ENCODE data around the gene GOLGA5. TPM values are rescaled to one million over a fixed set of nuclear protein-coding genes. Genes with fewer than 3 reads are reported as not detected.

The GOLGA5 gene
- polyA plus RNA-seq, 3 donors from 2014 or later, result 6.8 to 19.7 (median 13.9) TPM

DNA sequence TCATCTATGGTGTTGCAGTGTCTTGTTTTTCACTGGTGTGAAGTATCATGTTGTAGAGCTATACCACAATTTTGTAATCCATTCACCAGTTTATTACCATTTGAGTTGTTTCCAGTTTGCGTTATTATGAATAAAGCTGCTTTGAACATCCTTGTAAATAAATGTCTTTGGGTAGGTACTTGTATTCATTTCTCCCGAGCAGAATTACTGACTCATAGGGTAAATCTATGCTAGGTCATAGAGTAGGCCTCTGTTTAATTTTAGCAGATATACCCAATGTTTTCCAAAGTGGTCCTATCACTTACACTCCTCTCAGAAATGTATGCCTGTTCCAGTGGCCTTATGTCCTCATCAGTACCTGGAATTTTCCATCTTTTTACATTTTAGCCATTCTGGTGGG, 6.6 kb upstream of the GOLGA5 start:
- H3K4me1 Mint-ChIP-seq, result no peaks in the 10 kb centered on the region
- DNase-seq, result no peak
- H3K4me3 Mint-ChIP-seq, result no peak overlapping the region
- peaks cover 2 to 9% (median 4%) of the 10 kb centered on the region in 3 donors for H3K27me3 Mint-ChIP-seq (ENCODE audit: low read depth in 3 of 3)
- H3K27ac Mint-ChIP-seq, result no peak overlapping the region
- H3K36me3 Mint-ChIP-seq, result peaks cover 5 to 8% (median 7%) of the 10 kb centered on the region in 3 donors
- H3K9me3 Mint-ChIP-seq, result peaks cover 5 to 22% (median 19%) of the 10 kb centered on the region in 6 donors

DNA sequence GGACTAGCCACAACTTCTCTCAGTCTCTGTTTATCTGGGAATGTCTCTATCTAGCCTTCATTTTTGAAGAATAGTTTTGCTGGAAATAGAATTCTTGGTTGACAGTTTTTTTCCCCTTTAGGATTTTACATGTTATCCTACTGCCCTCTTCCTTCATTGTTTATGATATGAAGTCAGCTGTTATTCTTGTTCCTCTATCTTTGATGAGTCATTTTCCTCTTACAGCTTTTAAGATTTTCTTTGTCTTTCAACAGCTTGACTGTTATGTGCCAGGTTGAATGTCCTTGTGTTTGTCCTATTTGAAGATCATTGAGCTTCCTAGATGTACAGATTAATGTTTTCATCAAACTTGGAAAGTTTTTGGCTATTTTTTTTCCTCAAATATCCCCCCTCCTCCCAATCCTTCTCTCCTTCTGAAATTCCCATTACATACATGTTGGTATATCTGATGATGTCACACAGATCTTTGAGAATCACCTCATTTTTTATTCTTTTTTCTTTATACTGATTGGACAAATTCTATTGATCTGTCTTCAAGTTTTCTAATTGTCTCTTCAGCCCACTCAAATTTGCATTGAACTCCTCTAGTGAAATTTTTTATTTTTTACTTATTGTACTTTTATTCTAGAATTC, 4.5 kb upstream of the GOLGA5 start:
- H3K4me3 Mint-ChIP-seq, result no peak overlapping the region
- DNase-seq, result no peak
- no peak overlapping the region for H3K27ac Mint-ChIP-seq
- H3K4me1 Mint-ChIP-seq, result peaks cover 11 to 13% of the 10 kb centered on the region in 2 donors
- peaks cover 5 to 8% (median 7%) of the 10 kb centered on the region in 3 donors for H3K36me3 Mint-ChIP-seq
- H3K27me3 Mint-ChIP-seq (ENCODE audit: low read depth in 3 of 3), result peaks cover 2 to 9% (median 5%) of the 10 kb centered on the region in 3 donors
- peaks cover 5 to 22% (median 19%) of the 10 kb centered on the region in 6 donors for H3K9me3 Mint-ChIP-seq

DNA sequence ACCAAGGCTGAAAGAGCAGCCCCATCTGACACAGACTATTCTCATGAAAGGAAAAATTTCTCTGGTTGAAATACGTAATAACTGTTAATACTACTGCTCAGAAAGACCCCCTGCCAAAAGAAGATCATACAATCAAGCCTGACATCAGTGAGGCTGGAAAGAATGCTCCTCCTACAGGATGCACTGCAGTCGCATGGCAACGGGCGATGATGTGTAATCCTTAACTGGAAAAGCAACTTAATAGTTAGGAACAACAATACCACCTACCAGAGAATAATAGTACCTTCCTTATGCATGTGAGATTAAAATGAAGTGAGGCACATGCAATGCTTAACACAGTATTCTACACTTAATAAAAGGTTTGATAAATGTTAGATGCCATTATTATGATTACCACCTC, 1.2 kb upstream of the GOLGA5 start:
- peak overlapping the region in 4 of 5 donors; percentile 81 to 95 (median 88) for H3K4me3 Mint-ChIP-seq
- peaks cover 7 to 13% (median 7%) of the 10 kb centered on the region in 3 donors for H3K36me3 Mint-ChIP-seq
- DNase-seq, result no peak
- peak overlapping the region in 2 of 6 donors; percentile 88 to 95 for H3K27ac Mint-ChIP-seq
- H3K4me1 Mint-ChIP-seq, result peaks cover 29 to 41% of the 10 kb centered on the region in 2 donors
- peaks cover 2 to 14% (median 5%) of the 10 kb centered on the region in 3 donors for H3K27me3 Mint-ChIP-seq (ENCODE audit: low read depth in 3 of 3)
- H3K9me3 Mint-ChIP-seq, result peaks cover 5 to 22% (median 19%) of the 10 kb centered on the region in 6 donors

DNA sequence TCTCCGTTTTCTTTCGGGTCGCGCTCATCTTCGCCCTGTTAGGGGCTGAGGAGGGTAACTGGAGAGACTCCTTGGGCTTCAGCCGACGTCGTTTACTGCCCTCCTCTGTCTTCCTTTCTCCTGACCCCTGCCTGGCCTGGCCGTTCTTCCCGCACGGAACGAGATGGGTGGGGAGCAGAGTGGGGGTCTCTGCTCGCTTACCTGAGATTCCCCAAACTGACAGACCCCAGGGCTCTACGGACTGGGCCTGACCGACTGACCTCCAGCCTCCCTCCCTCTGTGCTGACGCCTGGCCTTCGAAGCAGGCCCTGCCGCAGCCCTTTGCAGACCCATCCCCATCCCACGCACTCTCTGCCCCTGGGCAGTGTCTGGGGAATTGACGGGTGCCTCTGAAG, 439 bp downstream of the GOLGA5 start:
- peaks cover 3 to 14% (median 14%) of the 10 kb centered on the region in 3 donors for H3K36me3 Mint-ChIP-seq
- H3K4me3 Mint-ChIP-seq, result peak overlapping the region; percentile 81 to 95 (median 94)
- peaks cover 5 to 14% (median 11%) of the 10 kb centered on the region in 6 donors for H3K9me3 Mint-ChIP-seq
- peaks cover 31 to 49% of the 10 kb centered on the region in 2 donors for H3K4me1 Mint-ChIP-seq
- peaks cover 2 to 14% (median 5%) of the 10 kb centered on the region in 3 donors for H3K27me3 Mint-ChIP-seq (ENCODE audit: low read depth in 3 of 3)
- no peak for DNase-seq
- H3K27ac Mint-ChIP-seq, result peak overlapping the region; percentile 80 to 97 (median 94)

DNA sequence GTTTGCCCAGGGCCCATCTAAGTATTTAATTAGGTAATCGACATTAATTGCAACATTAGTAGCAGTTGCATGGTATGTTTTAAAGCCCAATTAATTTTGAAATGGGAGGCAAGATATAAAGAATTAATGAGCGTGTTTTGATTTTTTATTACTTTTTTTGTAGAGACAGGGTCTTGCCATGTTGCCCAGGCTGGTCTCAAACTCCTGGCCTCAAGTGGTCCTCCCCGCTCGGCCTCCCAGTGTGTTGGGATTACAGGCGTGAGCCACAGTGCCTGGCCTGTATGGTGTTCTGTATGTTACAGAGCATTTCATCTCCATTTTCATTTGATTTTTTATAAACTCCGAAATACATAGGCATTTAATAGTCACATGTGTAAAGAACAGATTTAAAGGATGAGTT, 856 bp downstream of the GOLGA5 start:
- Mint-ChIP-seq H3K27me3 (ENCODE audit: low read depth in 3 of 3) (peaks cover 2 to 11% (median 5%) of the 10 kb centered on the region in 3 donors), H3K36me3 (peaks cover 2 to 14% (median 14%) of the 10 kb centered on the region in 3 donors), H3K9me3 (peaks cover 3 to 10% (median 6%) of the 10 kb centered on the region in 6 donors), H3K4me1 (peaks cover 35 to 53% of the 10 kb centered on the region in 2 donors), H3K4me3 (peak overlapping the region; percentile 81 to 95 (median 94)), H3K27ac (peak overlapping the region; percentile 80 to 97 (median 94))
- no peak for DNase-seq

DNA sequence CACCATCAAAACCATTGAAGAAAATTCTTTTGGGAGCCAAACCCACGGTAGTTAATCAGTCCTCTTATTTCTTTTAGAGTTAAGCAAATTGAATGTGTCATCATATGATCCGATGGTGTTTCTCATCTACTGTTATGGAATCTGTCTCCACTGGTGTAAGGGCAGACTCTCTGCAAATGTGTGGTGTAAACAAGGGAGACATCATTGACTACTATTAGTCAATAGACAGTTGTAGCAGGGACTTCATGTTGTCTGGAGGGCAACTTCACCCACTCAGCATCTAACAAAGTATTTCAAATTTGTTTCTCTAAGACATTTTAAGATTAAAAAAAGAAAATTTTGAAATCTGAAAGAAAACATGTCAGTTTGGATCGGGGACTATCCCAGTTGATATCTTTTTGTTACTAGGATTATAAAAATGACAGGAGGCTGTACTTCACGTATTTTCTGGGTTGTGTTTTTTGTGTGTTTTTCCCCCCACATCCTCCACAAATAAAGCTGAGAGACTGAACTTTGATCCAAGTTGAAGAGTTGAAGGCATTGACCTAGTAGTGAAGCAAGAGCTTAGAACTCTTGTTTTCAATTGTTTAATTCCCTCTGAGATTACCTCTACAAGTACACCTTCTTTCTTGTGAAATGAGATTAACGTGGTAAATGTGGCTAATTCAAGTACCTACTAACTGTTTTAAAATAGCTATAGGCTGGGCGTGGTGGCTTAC, 4.0 kb downstream of the GOLGA5 start:
- H3K27ac Mint-ChIP-seq, result peak overlapping the region in 2 of 6 donors; percentile 24 to 67
- H3K9me3 Mint-ChIP-seq, result no peaks in the 10 kb centered on the region
- H3K4me3 Mint-ChIP-seq, result no peak overlapping the region
- peaks cover 0 to 5% (median 3%) of the 10 kb centered on the region in 3 donors for H3K27me3 Mint-ChIP-seq (ENCODE audit: low read depth in 3 of 3)
- no peak for DNase-seq
- peaks cover 5 to 23% (median 8%) of the 10 kb centered on the region in 3 donors for H3K36me3 Mint-ChIP-seq
- peaks cover 56 to 80% of the 10 kb centered on the region in 2 donors for H3K4me1 Mint-ChIP-seq

DNA sequence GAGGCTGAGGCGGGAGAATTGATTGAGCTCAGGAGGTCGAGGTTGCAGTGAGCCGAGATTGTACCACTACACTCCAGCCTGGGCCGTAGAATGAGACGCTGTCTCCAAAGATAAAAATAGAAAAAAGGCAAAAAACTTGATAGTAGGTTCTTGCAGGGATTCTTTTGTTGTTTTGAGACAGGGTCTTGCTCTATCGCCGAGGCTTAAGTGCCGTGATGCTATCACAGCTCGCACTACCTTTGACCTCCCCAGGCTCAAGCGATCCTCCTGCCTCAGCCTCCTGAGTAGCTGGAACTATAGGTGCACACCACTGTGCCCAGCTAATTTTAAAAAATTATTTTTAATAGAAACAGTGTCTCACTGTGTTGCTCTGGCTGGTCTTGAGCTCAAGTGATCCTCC, 4.7 kb downstream of the GOLGA5 start:
- peaks cover 0 to 5% (median under 1%) of the 10 kb centered on the region in 3 donors for H3K27me3 Mint-ChIP-seq (ENCODE audit: low read depth in 3 of 3)
- peaks cover 7 to 30% (median 8%) of the 10 kb centered on the region in 3 donors for H3K36me3 Mint-ChIP-seq
- H3K4me3 Mint-ChIP-seq, result no peak overlapping the region
- peaks cover 0 to under 1% (median 0%) of the 10 kb centered on the region in 6 donors for H3K9me3 Mint-ChIP-seq
- H3K4me1 Mint-ChIP-seq, result peaks cover 54 to 80% of the 10 kb centered on the region in 2 donors
- no peak for DNase-seq
- H3K27ac Mint-ChIP-seq, result no peak overlapping the region

DNA sequence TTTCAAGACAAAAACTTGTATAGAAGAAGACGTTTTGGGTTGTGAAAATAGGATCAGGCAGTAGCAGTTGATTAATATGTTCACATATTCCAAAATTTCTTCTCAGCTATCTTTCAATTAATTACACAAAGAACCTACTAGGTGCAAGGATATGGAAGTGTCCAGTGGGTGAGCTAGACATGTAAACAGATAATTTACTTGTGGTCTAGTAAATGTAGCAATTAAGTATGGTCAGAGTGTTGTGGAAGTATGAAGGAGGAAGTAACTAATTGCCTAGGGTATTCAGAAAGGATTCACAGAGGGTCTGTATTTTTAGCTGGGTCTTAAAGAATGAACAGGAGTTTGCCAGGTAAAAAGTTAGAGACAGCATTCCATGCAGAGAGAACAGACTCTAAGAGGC, 5.9 kb downstream of the GOLGA5 start:
- H3K36me3 Mint-ChIP-seq, result peaks cover 10 to 35% (median 11%) of the 10 kb centered on the region in 3 donors
- peaks cover 0 to 3% (median 0%) of the 10 kb centered on the region in 3 donors for H3K27me3 Mint-ChIP-seq (ENCODE audit: low read depth in 3 of 3)
- peak overlapping the region in 3 of 5 donors; percentile 12 to 44 (median 17) for H3K4me3 Mint-ChIP-seq
- DNase-seq, result no peak
- peak overlapping the region in 3 of 6 donors; percentile 29 to 54 (median 34) for H3K27ac Mint-ChIP-seq
- peaks cover 53 to 80% of the 10 kb centered on the region in 2 donors for H3K4me1 Mint-ChIP-seq
- H3K9me3 Mint-ChIP-seq, result peaks cover 0 to 1% (median 0%) of the 10 kb centered on the region in 6 donors

DNA sequence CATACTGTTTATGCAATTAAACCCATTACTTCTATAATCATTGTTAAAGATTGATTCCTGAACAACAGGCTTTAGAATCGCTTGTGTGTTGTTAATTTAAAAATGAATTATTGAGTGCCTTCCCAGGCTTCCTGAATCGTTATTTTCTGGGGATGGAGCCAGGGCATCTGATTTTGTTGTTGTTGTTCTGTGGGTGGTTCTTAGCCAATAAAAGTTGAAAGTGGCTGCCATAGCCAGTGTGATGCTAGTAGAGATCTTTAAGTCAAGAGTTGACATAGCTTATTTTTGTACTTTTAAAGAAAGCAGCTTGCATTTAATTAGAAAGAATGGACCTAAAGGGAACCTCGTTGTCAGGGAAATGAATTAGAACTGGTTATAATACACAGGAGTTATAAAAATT, 6.4 kb downstream of the GOLGA5 start:
- Mint-ChIP-seq H3K27me3 (ENCODE audit: low read depth in 3 of 3) (no peaks in the 10 kb centered on the region), H3K4me3 (peak overlapping the region in 3 of 5 donors; percentile 5 to 44 (median 29)), H3K36me3 (peaks cover 10 to 39% (median 14%) of the 10 kb centered on the region in 3 donors), H3K4me1 (peaks cover 52 to 80% of the 10 kb centered on the region in 2 donors), H3K27ac (peak overlapping the region in 3 of 6 donors; percentile 1 to 71 (median 67)), H3K9me3 (peaks cover 0 to 1% (median 0%) of the 10 kb centered on the region in 6 donors)
- no peak for DNase-seq

DNA sequence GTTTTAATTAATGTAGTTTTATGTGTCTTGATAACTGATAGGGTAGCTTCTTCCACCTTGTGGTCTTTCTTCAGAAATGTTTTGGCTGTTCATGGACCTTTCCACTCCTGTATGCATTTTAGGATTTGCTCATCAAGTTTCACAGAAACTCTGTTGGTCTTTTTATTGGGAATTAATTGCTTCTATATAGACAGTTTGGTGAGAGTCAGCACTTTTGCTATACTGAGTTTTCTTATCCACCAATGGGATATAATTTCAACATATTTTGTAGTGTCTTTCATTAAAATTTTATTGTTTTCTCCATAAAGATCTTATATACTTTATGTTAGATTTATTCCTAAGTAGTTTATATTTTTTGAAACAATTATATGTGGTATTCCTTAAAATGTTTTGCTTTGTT, 7.8 kb downstream of the GOLGA5 start:
- peaks cover 43 to 76% of the 10 kb centered on the region in 2 donors for H3K4me1 Mint-ChIP-seq
- no peak overlapping the region for H3K27ac Mint-ChIP-seq
- peak overlapping the region in 3 of 5 donors; percentile 7 to 64 (median 22) for H3K4me3 Mint-ChIP-seq
- no peak for DNase-seq
- H3K36me3 Mint-ChIP-seq, result peaks cover 14 to 42% (median 14%) of the 10 kb centered on the region in 3 donors
- no peaks in the 10 kb centered on the region for H3K27me3 Mint-ChIP-seq (ENCODE audit: low read depth in 3 of 3)
- H3K9me3 Mint-ChIP-seq, result peaks cover 0 to 1% (median 0%) of the 10 kb centered on the region in 6 donors

DNA sequence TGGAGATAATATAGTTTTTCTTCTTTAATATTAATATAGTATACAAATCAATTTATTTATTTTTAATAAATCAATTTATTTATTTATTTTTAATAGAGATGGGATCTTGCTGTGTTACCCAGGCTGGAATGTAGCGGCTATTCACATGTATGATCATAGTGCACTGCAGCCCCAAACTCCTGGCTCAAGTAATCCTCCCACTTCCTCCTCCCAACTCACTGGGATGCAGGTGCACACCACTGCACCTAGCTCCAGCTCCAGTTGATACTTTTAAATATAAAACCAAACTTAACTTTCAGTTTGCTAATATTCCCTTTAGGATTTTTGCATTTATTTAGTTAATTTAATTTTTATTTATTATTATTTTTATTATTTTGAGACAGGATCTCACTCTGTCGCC, 8.6 kb downstream of the GOLGA5 start:
- Mint-ChIP-seq H3K27me3 (ENCODE audit: low read depth in 3 of 3) (no peaks in the 10 kb centered on the region), H3K4me3 (no peak overlapping the region), H3K4me1 (peaks cover 43 to 69% of the 10 kb centered on the region in 2 donors), H3K9me3 (peaks cover 0 to 1% (median 0%) of the 10 kb centered on the region in 6 donors), H3K36me3 (peaks cover 18 to 44% (median 19%) of the 10 kb centered on the region in 3 donors), H3K27ac (no peak overlapping the region)
- no peak for DNase-seq

DNA sequence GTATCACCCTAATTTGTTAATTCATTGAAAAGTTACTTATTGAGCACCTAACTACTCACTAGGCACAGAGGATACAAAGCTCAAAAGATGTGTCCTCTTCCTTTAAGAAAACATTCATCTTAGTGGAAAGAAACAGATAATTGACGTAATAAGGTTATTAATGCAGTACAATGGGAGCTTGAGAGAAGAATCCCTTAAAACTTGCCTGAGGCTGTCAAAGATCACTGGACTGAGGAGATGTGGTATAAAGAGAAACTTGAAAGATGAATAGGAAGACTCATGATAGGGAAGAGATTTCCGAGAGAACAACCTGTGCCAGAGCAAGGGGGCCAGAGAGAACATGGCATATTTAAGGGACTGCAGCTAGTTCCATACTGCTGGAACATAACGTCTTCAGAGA, 19.1 kb downstream of the GOLGA5 start:
- Mint-ChIP-seq H3K4me1 (no peaks in the 10 kb centered on the region), H3K36me3 (peaks cover 9 to 39% (median 29%) of the 10 kb centered on the region in 3 donors), H3K9me3 (no peaks in the 10 kb centered on the region), H3K4me3 (no peak overlapping the region), H3K27ac (no peak overlapping the region), H3K27me3 (ENCODE audit: low read depth in 3 of 3) (no peaks in the 10 kb centered on the region)
- DNase-seq, result no peak

DNA sequence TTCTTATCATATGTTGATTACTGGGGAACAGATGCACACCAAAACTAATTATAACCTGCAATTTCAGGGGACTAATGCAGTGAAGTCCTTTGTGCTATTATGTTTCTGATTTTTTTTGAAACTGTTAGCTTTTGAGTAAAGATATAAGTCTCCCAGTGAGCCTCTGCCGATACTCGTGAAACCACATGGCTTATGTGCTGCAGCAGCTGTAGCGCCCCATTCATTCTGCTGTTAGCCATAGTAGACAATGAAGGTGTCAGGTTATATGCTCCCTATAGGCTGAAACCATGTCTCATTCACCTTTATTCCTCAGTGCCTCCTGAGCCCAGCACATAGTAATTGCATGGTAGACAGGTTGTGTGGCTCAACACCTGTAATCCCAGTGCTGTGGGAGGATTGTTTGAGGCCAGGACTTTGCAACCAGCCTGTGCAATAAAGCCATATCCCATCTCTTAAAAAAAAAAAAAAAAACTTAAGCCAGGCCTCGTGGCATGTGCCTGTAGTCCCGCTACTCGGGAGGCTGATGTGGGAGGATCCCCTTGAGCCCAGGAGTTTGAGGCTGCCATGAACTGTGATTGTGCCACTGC, 25.0 kb downstream of the GOLGA5 start:
- Mint-ChIP-seq H3K9me3 (no peaks in the 10 kb centered on the region), H3K27me3 (ENCODE audit: low read depth in 3 of 3) (no peaks in the 10 kb centered on the region), H3K36me3 (peaks cover 25 to 68% (median 33%) of the 10 kb centered on the region in 3 donors), H3K27ac (no peak overlapping the region), H3K4me1 (no peaks in the 10 kb centered on the region), H3K4me3 (no peak overlapping the region)
- no peak for DNase-seq
